Ishikawa (cell line): ENCODE data around the gene AGGF1.

Source experiments
- CEBPB ChIP-seq: IDR thresholded peaks from 2 replicates; pipeline ENCODE4 v1.6.1; 2012
- CREB1 ChIP-seq: IDR thresholded peaks from 2 replicates; pipeline ENCODE4 v1.6.1; 2012; ENCODE audit warnings: low read depth
- EGR1 ChIP-seq: IDR thresholded peaks from 2 replicates; pipeline ENCODE4 v1.6.1; 2012
- EP300 ChIP-seq: IDR thresholded peaks from 2 replicates; pipeline ENCODE4 v1.6.1; 2012; ENCODE audit warnings: borderline replicate concordance
- FOXM1 ChIP-seq: IDR thresholded peaks from 2 replicates; pipeline ENCODE4 v1.6.1; 2012; ENCODE audit warnings: low read depth, borderline replicate concordance
- MAX ChIP-seq: IDR thresholded peaks from 2 replicates; pipeline ENCODE4 v1.6.1; 2012
- NFIC ChIP-seq: IDR thresholded peaks from 2 replicates; pipeline ENCODE4 v1.6.1; 2012
- RAD21 ChIP-seq: IDR thresholded peaks from 2 replicates; pipeline ENCODE4 v1.6.1; 2012; ENCODE audit warnings: low read depth
- REST ChIP-seq: IDR thresholded peaks from 2 replicates; pipeline ENCODE4 v1.6.1; 2012; ENCODE audit warnings: low read depth, mild to moderate bottlenecking
- TAF1 ChIP-seq: IDR thresholded peaks from 2 replicates; pipeline ENCODE4 v1.6.1; 2012; ENCODE audit warnings: low read depth, mild to moderate bottlenecking
- TCF12 ChIP-seq: IDR thresholded peaks from 2 replicates; pipeline ENCODE4 v1.6.1; 2012; ENCODE audit warnings: low read depth
- TEAD4 ChIP-seq: IDR thresholded peaks from 2 replicates; pipeline ENCODE4 v1.6.1; 2012
- USF1 ChIP-seq: IDR thresholded peaks from 2 replicates; pipeline ENCODE4 v1.6.1; 2012
- YY1 ChIP-seq: IDR thresholded peaks from 2 replicates; pipeline ENCODE4 v1.6.1; 2012; ENCODE audit warnings: low read depth
- ZBTB7A ChIP-seq: IDR thresholded peaks from 2 replicates; pipeline ENCODE4 v1.6.1; 2012; ENCODE audit warnings: low read depth

The AGGF1 gene

GRCh38 chr5:77029376-77029885, 773 bp upstream of the AGGF1 start:
- no peak for TF ChIP-seq TEAD4
- no peak for TF ChIP-seq USF1
- TF ChIP-seq NFIC: no peak
- no peak for TF ChIP-seq ZBTB7A
- no peak for TF ChIP-seq EGR1
- no peak for TF ChIP-seq TCF12
- TF ChIP-seq FOXM1: no peak
- no peak for TF ChIP-seq RAD21
- no peak for TF ChIP-seq EP300
- no peak for TF ChIP-seq MAX
- no peak for TF ChIP-seq YY1
- TF ChIP-seq TAF1: no peak
- TF ChIP-seq CREB1: no peak

- TF ChIP-seq RAD21 (no peak), TCF12 (no peak), FOXM1 (no peak), REST (no peak), TEAD4 (no peak)
Observed at GRCh38 chr5:77031891-77032290, 1.7 kb downstream of the AGGF1 start.

GRCh38 chr5:77032635-77033034, 2.4 kb downstream of the AGGF1 start:
- no peak for TF ChIP-seq RAD21
- TF ChIP-seq NFIC: no peak
- TF ChIP-seq TCF12: no peak
- no peak for TF ChIP-seq TEAD4
- no peak for TF ChIP-seq TAF1
- no peak for TF ChIP-seq FOXM1
- no peak for TF ChIP-seq EGR1

- TF ChIP-seq CEBPB: no peak
- no peak for TF ChIP-seq TEAD4
- TF ChIP-seq REST: no peak
- no peak for TF ChIP-seq YY1
- TF ChIP-seq RAD21: no peak
- TF ChIP-seq CREB1: no peak
- no peak for TF ChIP-seq TAF1
- no peak for TF ChIP-seq EGR1
- no peak for TF ChIP-seq ZBTB7A
- no peak for TF ChIP-seq FOXM1
- no peak for TF ChIP-seq NFIC
- no peak for TF ChIP-seq MAX
- TF ChIP-seq USF1: no peak
Observed at GRCh38 chr5:77033338-77033737, 3.1 kb downstream of the AGGF1 start.

GRCh38 chr5:77035950-77036349, 5.7 kb downstream of the AGGF1 start:
- TF ChIP-seq EP300 (no peak), MAX (no peak), FOXM1 (no peak), CEBPB (no peak), USF1 (no peak), TEAD4 (no peak), REST (no peak), TAF1 (no peak), YY1 (no peak), EGR1 (no peak), ZBTB7A (no peak), TCF12 (no peak), CREB1 (no peak), RAD21 (no peak)
